ENCODE measurements around the gene TALDO1.

DNA sequence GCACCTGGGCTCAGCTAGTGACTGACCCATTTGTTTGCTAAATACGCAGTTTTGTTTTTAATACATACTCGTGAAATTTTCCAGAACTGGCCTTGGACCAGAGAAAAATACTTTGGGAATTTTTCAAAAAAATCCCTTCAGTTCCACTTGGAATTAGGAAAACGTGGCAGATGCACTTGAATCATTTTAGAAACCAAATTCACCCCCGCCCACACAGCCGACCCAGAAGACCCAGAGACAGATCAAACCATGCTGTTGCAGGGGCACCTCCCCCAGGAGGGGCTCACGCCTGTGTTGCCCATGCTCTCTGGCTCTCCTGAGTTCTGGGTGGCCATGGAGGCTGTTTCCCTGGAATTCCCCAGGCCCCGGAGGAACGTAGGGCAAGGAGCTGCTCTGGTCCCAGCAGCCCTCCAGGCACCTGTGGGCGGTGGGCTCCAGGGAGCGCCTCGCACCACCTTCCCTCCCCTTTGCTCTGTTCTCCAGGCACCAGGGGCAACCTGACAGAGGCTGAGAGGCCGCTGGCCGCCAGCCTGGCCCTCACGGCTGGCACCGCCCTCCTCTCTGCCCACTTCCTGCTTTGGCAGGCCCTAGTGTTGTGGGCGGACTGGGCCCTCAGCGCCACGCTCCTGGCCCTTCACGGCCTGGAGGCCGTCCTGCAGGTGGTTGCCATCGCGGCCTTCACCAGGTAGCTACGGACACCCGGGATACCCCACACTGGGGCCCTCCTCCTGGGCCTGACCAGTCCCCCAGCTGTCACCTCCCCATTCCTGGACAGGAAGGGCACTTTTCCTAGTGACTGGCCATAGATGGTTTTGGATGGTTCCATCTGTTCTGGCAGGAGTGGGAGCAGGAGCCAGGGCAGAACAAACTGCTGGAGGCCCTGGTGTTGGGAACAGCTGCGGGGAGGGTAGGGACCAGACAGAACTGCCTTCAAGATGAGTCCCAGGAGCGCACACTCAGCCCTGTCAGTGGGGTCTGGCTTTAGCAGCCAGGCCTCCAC, 44.5 kb upstream of the TALDO1 start:
- TF ChIP-seq, protein P1, sequence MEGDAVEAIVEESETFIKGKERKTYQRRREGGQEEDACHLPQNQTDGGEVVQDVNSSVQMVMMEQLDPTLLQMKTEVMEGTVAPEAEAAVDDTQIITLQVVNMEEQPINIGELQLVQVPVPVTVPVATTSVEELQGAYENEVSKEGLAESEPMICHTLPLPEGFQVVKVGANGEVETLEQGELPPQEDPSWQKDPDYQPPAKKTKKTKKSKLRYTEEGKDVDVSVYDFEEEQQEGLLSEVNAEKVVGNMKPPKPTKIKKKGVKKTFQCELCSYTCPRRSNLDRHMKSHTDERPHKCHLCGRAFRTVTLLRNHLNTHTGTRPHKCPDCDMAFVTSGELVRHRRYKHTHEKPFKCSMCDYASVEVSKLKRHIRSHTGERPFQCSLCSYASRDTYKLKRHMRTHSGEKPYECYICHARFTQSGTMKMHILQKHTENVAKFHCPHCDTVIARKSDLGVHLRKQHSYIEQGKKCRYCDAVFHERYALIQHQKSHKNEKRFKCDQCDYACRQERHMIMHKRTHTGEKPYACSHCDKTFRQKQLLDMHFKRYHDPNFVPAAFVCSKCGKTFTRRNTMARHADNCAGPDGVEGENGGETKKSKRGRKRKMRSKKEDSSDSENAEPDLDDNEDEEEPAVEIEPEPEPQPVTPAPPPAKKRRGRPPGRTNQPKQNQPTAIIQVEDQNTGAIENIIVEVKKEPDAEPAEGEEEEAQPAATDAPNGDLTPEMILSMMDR (conservative IDR thresholded peaks at IDR 0.05) = no peak
- no peak for TF ChIP-seq EZH2 (IDR thresholded peaks at IDR 0.05; ENCODE audit: low read depth)

Data from PC-9 (cell line).